Stomach (tissue), 9 donors: ENCODE measurements around the gene CEP112. TPM values are rescaled to one million over a fixed set of nuclear protein-coding genes. Genes with fewer than 3 reads are reported as not detected.

ENCODE experiments used
- DNase-seq, 2 donors: peaks; one replicate each; pipeline versions ENCODE4 v3.0.0 to v3.0.0-alpha.2; 2013 to 2019
- H3K27ac ChIP-seq, 5 donors: fragments of 200-600 bp in 4 of 5; sonication (generic) in 4 of 5; one replicate each; pipeline ENCODE4 v1.5.1; 2013 to 2019; ENCODE audit warnings: mild to moderate bottlenecking in 1 of 5, moderate library complexity in 1 of 5
- H3K27me3 ChIP-seq, 3 donors: fragments of 200-600 bp; sonication (generic); one replicate each; pipeline ENCODE4 v1.5.1; 2017 to 2019; ENCODE audit warnings: mixed run types in 1 of 3
- H3K36me3 ChIP-seq, 4 donors: fragments of 200-600 bp; sonication (generic); 1 replicate in 3 of 4; 2 replicates in 1 of 4; pipeline ENCODE4 v1.5.1; 2016 to 2019
- H3K4me1 ChIP-seq, 4 donors: fragments of 200-600 bp; sonication (generic); one replicate each; pipeline ENCODE4 v1.5.1; 2016 to 2019
- H3K4me3 ChIP-seq, 4 donors: fragments of 200-600 bp; sonication (generic) in 3 of 4; one replicate each; pipeline ENCODE4 v1.5.1; 2016 to 2019; ENCODE audit warnings: mild to moderate bottlenecking in 1 of 4
- H3K9me3 ChIP-seq, 4 donors: fragments of 200-600 bp; sonication (generic); one replicate each; pipeline ENCODE4 v1.5.1; 2016 to 2019
- CTCF ChIP-seq, 7 experiments: fragments of 450-650 bp in 4 of 7; fragments of 200-600 bp in 3 of 7; sonication (generic) in 3 of 7; IDR thresholded peaks; one replicate each; pipeline ENCODE4 v1.5.1; 2016 to 2019; ENCODE audit warnings: antibody characterized with exemption in 7 of 7, control low read depth in 2 of 7, mild to moderate bottlenecking in 1 of 7
- EP300 ChIP-seq: sonication (generic); formaldehyde crosslinking; IDR thresholded peaks from one replicate; pipeline ENCODE4 v1.6.1; 2017; ENCODE audit warnings: antibody characterized with exemption
- POLR2A ChIP-seq, 4 donors: fragments of 450-650 bp; IDR thresholded peaks; one replicate each; pipeline ENCODE4 v1.6.1; 2016; ENCODE audit warnings: antibody characterized with exemption in 4 of 4, control low read depth in 2 of 4, mild to moderate bottlenecking in 1 of 4, moderate library complexity in 1 of 4
- POLR2AphosphoS5 ChIP-seq, 3 donors: sonication (generic); formaldehyde crosslinking; IDR thresholded peaks; one replicate each; pipeline ENCODE4 v1.6.1; 2016; ENCODE audit warnings: antibody characterized with exemption in 3 of 3
- WGBS, 5 donors: extraction: QIAGEN DNeasy Blood & Tissue Kit in 3 of 5; methylation state at CpG; one replicate each; pipeline versions ENCODE4 v1.1.5 to v1.1.7; 2013 to 2018; 5-methylcytosine and 5-hydroxymethylcytosine counted together
- intact Hi-C: fragments of 100-400 bp; cut with DNase I; formaldehyde crosslinking; loops from one replicate; pipeline ENCODE4 v1.15.1; 2023; ENCODE audit warnings: low total_unique reads
- polyA plus RNA-seq, 3 donors: library from polyadenylated mRNA; stranded (reverse); fragments of 200-250 nt; gene quantifications; one replicate each; pipeline ENCODE4 v1.2.3, GENCODE V29; 2013
- total RNA-seq, 5 donors: library from RNA; depleted of rRNA; stranded (reverse); fragments of >200 nt; gene quantifications; one replicate each; pipeline versions ENCODE4 v1.1.0 to v1.2.3, GENCODE V29; 2014 to 2016
- donor health status: healthy with polysubstance abuse.
- donor health status: Bipolar disorder and iron deficiency.
- donor health status: healthy.

The CEP112 gene
- total and polyA plus RNA-seq, 8 donors, result 3.5 to 108 (median 13.3) TPM

DNA sequence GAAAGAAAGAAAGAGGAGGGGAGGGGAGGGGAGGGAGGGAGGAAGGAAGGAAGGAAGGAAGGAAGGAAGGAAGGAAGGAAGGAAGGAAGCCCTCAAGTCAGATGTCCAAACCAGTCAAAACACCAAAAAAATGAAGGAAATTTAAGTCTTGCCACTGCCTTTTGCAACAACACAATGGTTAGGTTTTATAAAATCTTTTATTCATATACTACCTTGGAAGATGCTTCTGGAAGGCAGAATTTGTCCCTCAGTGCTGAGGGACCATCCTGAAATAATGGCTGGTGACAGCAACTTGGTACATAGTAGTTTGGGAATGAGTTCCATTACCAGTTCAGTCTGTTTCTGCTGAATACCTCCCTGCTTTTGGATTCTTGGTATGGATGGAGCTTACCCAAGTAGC, 29.4 kb upstream of the CEP112 start:
- DNase-seq, result no peak
- no peaks in the 10 kb centered on the region for H3K9me3 ChIP-seq
- H3K36me3 ChIP-seq, result no peaks in the 10 kb centered on the region

DNA sequence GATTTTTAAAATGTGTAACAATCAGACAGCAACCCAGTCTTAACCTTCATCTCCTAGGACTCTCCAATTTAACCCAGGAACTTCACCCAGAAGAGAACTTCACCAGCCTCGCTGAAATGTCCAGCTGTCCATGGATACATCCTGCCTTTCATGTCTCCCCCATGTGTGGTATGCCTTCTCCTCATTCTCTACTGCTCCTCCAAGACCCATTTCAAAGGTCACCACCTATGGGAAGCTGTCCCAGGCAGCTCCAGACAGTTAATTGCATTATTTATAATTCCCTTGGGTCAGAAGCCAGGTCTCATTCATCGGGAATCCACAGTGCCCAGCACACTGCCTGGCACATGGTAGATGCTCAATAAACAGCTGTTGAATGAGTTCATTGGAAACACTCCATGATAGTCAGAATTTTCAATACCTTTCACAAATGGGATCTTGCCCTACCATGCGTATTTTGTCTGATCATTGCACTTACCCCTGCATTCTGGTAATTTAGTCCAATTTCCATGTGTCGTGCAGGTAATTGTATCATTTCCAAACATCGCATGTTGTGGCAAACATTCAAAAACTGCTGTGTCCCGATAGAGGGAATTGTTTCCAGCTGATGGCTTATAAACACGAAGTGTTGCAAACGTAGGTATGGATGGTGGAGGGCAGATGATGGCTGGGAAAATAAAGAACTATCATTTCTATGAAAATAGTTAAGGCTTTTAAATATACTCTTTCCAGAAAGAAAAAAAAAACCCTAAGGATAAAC, 28.3 kb upstream of the CEP112 start:
- no peak overlapping the region for H3K27ac ChIP-seq
- H3K27me3 ChIP-seq, result peaks cover 0 to 6% (median 0%) of the 10 kb centered on the region in 3 donors
- H3K4me1 ChIP-seq, result no peaks in the 10 kb centered on the region
- intact Hi-C loops, result no loop called here
- TF ChIP-seq POLR2AphosphoS5 (IDR thresholded peaks at IDR 0.05) (no peak), POLR2A (IDR thresholded peaks at IDR 0.05) (no peak), EP300 (no peak), CTCF (IDR thresholded peaks at IDR 0.05) (no peak)
- H3K9me3 ChIP-seq, result no peaks in the 10 kb centered on the region
- no peak for DNase-seq
- no peak overlapping the region for H3K4me3 ChIP-seq
- H3K36me3 ChIP-seq, result no peaks in the 10 kb centered on the region
- WGBS, 5 donors, result 76 to 91% (median 88%) methylated on average over 8 of the region's 8 CpGs

More for the DNA sequence above, 29.4 kb upstream of the CEP112 start:
- Histone ChIP-seq H3K4me3 (no peak overlapping the region), H3K27ac (no peak overlapping the region), H3K4me1 (no peaks in the 10 kb centered on the region), H3K27me3 (peaks cover 0 to 6% (median 0%) of the 10 kb centered on the region in 3 donors)
- TF ChIP-seq POLR2A (IDR thresholded peaks at IDR 0.05) (no peak), CTCF (IDR thresholded peaks at IDR 0.05) (no peak), POLR2AphosphoS5 (IDR thresholded peaks at IDR 0.05) (no peak), EP300 (no peak)
- intact Hi-C loops, result no loop called here

- no peaks in the 10 kb centered on the region for H3K36me3 ChIP-seq
- WGBS, 5 donors, result 80 to 96% (median 92%) methylated on average over 3 of the region's 3 CpGs
- H3K4me3 ChIP-seq, result no peak overlapping the region
- intact Hi-C loops, result no loop called here
- no peaks in the 10 kb centered on the region for H3K9me3 ChIP-seq
- no peak overlapping the region for H3K27ac ChIP-seq
- TF ChIP-seq EP300 (no peak), POLR2AphosphoS5 (IDR thresholded peaks at IDR 0.05) (no peak), CTCF (IDR thresholded peaks at IDR 0.05) (no peak), POLR2A (IDR thresholded peaks at IDR 0.05) (no peak)
- no peaks in the 10 kb centered on the region for H3K4me1 ChIP-seq
- DNase-seq, result no peak
- peaks cover 0 to 11% (median 0%) of the 10 kb centered on the region in 3 donors for H3K27me3 ChIP-seq
Observed at GRCh38 chr17:66215529-66215911, 23.6 kb upstream of the CEP112 start.

DNA sequence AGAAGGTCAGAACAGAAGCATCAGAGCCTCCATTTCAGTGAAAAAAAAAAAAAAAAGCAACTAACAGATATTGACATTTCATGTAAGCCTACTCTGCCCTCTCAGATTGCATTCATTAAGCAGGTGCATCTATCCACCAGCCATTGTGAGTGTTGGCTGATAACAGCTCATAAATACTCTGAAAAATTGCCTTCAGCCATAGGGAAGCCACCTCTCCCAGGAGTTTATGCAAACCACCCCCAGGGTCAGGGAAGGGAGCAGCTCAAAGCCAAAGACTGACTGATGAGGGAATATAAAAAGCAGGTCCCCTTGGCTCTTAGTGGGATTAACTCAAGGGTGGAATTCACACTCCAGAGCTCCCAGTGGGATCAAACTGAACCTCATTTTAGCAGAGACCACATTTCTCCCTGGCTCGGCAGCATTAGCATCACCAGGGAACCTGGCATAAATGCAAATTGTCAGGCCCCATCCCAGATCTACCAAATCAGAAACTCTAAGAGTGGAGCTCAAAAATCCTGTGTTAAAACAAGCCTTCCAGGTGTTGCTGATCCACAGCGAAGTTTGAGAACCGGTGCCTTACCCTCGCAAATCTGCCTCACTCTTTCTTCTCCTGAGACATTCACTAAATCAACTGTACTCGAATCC, 23.1 kb upstream of the CEP112 start:
- Histone ChIP-seq H3K4me3 (no peak overlapping the region), H3K36me3 (no peaks in the 10 kb centered on the region), H3K4me1 (no peaks in the 10 kb centered on the region), H3K27me3 (peaks cover 0 to 11% (median 0%) of the 10 kb centered on the region in 3 donors), H3K27ac (no peak overlapping the region), H3K9me3 (no peaks in the 10 kb centered on the region)
- 73 to 92% (median 82%) methylated on average over 5 of the region's 5 CpGs for WGBS, 5 donors
- intact Hi-C loops, result no loop called here
- TF ChIP-seq CTCF (IDR thresholded peaks at IDR 0.05), result no peak
- no peak for TF ChIP-seq POLR2AphosphoS5 (IDR thresholded peaks at IDR 0.05)
- TF ChIP-seq EP300, result no peak
- no peak for TF ChIP-seq POLR2A (IDR thresholded peaks at IDR 0.05)
- DNase-seq, result no peak
